Transverse colon (tissue), 3 donors: ENCODE results near the gene AMFR.

Experiments
- CTCF ChIP-seq, 5 experiments: fragments of 200-600 bp in 3 of 5; fragments of 450-650 bp in 2 of 5; sonication (generic) in 3 of 5; IDR thresholded peaks; 1 replicate in 2 of 5; 2 replicates in 3 of 5; pipeline ENCODE4 v1.5.1; 2016 to 2017; ENCODE audit warnings: antibody characterized with exemption in 5 of 5, inconsistent platforms in 3 of 5, mild to moderate bottlenecking in 2 of 5, moderate library complexity in 1 of 5
- POLR2A ChIP-seq: fragments of 450-650 bp; IDR thresholded peaks from one replicate; pipeline ENCODE4 v1.6.1; 2016; ENCODE audit warnings: antibody characterized with exemption, mild to moderate bottlenecking, moderate library complexity

GRCh38 chr16:56411624-56412023, 13.7 kb downstream of the AMFR start:
- no peak for TF ChIP-seq CTCF (IDR thresholded peaks at IDR 0.05)
- TF ChIP-seq POLR2A: no peak
